Smooth muscle cell (in vitro differentiated cells): ENCODE data around the gene ACY1. TPM values are rescaled to one million over a fixed set of nuclear protein-coding genes. Genes with fewer than 3 reads are reported as not detected.

Experiments used
- DNase-seq: peaks from one replicate; lab custom pipeline; 2025; ENCODE audit not compliant: unreplicated experiment; lab: John Stamatoyannopoulos, UW
- H2AFZ ChIP-seq: fragments of 200-600 bp; sonication (generic); 2 replicates; pipeline ENCODE4 v1.6.0; 2016; ENCODE audit warnings: antibody characterized with exemption, low read depth, mild to moderate bottlenecking
- H3F3A ChIP-seq: fragments of 200-600 bp; sonication (generic); 2 replicates; pipeline ENCODE4 v1.6.0; 2017; ENCODE audit warnings: antibody characterized with exemption, low read depth
- H3K27ac ChIP-seq: fragments of 200-600 bp; sonication (generic); 2 replicates; pipeline ENCODE4 v1.5.1; 2016; ENCODE audit warnings: low read depth, mild to moderate bottlenecking
- H3K27me3 ChIP-seq: fragments of 200-600 bp; sonication (generic); 2 replicates; pipeline ENCODE4 v1.6.1; 2016; ENCODE audit warnings: low read depth, mild to moderate bottlenecking
- H3K36me3 ChIP-seq: fragments of 200-600 bp; sonication (generic); 2 replicates; pipeline ENCODE4 v1.5.1; 2016; ENCODE audit warnings: low read depth
- H3K4me1 ChIP-seq: fragments of 200-600 bp; sonication (generic); 2 replicates; pipeline ENCODE4 v1.5.1; 2016; ENCODE audit warnings: low read depth
- H3K4me2 ChIP-seq: fragments of 200-600 bp; sonication (generic); 2 replicates; pipeline ENCODE4 v1.6.0; 2016; ENCODE audit warnings: mild to moderate bottlenecking
- H3K4me3 ChIP-seq: fragments of 200-600 bp; sonication (generic); 2 replicates; pipeline ENCODE4 v1.5.1; 2016; ENCODE audit warnings: mild to moderate bottlenecking
- H3K79me2 ChIP-seq: fragments of 200-600 bp; sonication (generic); 2 replicates; pipeline ENCODE4 v1.6.0; 2016; ENCODE audit warnings: low read depth, mild to moderate bottlenecking
- H3K9ac ChIP-seq: fragments of 200-600 bp; sonication (generic); 2 replicates; pipeline ENCODE4 v1.6.0; 2016; ENCODE audit warnings: low read depth
- H3K9me3 ChIP-seq: fragments of 200-600 bp; sonication (generic); replicated peaks from 2 replicates; pipeline ENCODE4 v1.5.1; 2016; ENCODE audit warnings: low read depth
- H4K20me1 ChIP-seq: fragments of 200-600 bp; sonication (generic); 2 replicates; pipeline ENCODE4 v1.6.0; 2016; ENCODE audit warnings: low read depth
- CTCF ChIP-seq: fragments of 200-600 bp; sonication (generic); IDR thresholded peaks from 2 replicates; pipeline ENCODE4 v1.5.1; 2017; ENCODE audit warnings: borderline replicate concordance, mild to moderate bottlenecking, antibody characterized with exemption; ENCODE audit not compliant: insufficient read depth, poor library complexity, severe bottlenecking
- WGBS: methylation state at CpG from one replicate; pipeline ENCODE4 v1.1.7; 2016; ENCODE audit warnings: low lambda C conversion rate; 5-methylcytosine and 5-hydroxymethylcytosine counted together
- polyA plus RNA-seq: library from polyadenylated mRNA; unstranded; fragments of >200 nt; fragmentation: Nextera tagmentation; extraction: Ambion mirVana; gene quantifications from 2 replicates; pipeline ENCODE4 v1.2.1, GENCODE V29; 2016
- total RNA-seq: library from RNA; depleted of rRNA; stranded (reverse); fragments of >200 nt; gene quantifications from 2 replicates; pipeline ENCODE4 v1.2.3, GENCODE V29; 2014

ACY1 gene
- total and polyA plus RNA-seq, 2 experiments from 2014 or later: 33.8 to 39.6 TPM

- Histone ChIP-seq H3F3A (no peaks in the 10 kb centered on the region), H3K4me3 (peak within 1 kb of the TSS; percentile 65), H2AFZ (peak within 1 kb of the TSS; percentile 71), H3K36me3 (no peaks in the 10 kb centered on the region), H3K79me2 (peaks cover 24% of the 10 kb centered on the region), H3K9me3 (no peaks in the 10 kb centered on the region), H3K27me3 (no peaks in the 10 kb centered on the region), H3K4me1 (no peaks in the 10 kb centered on the region), H3K9ac (peak within 1 kb of the TSS; percentile 72), H3K27ac (peak within 1 kb of the TSS; percentile 56), H3K4me2 (peak within 1 kb of the TSS; percentile 91), H4K20me1 (no peaks in the 10 kb centered on the region)
- whole genome bisulfite sequencing: 3% methylated on average over 66 of the region's 67 CpGs
- DNase-seq: peak; percentile 100
- peak; percentile 100 for TF ChIP-seq CTCF
Observed at GRCh38 chr3:51941798-51942602, 41.3 kb upstream of the ACY1 start, which contains the start of the genes PARP3 and RRP9. PARP3 (plus strand) TSS chr3:51942363; CDS start chr3:51943356, 993 bp downstream. RRP9 (minus strand) TSS chr3:51941904; CDS start chr3:51941867, 37 bp downstream.

GRCh38 chr3:51942603-51943450, 40.5 kb upstream of the ACY1 start:
- Histone ChIP-seq H3K27ac (peak overlapping the region; percentile 56), H3K4me3 (peak overlapping the region; percentile 43), H3K4me2 (peak overlapping the region; percentile 82), H3F3A (no peaks in the 10 kb centered on the region), H3K9ac (peak overlapping the region; percentile 57), H3K4me1 (no peaks in the 10 kb centered on the region), H3K36me3 (no peaks in the 10 kb centered on the region), H3K9me3 (no peaks in the 10 kb centered on the region), H2AFZ (peak overlapping the region; percentile 71), H3K27me3 (no peaks in the 10 kb centered on the region), H3K79me2 (peaks cover 24% of the 10 kb centered on the region), H4K20me1 (no peaks in the 10 kb centered on the region)
- 70% methylated on average over 17 of the region's 17 CpGs for WGBS
- no peak for TF ChIP-seq CTCF
- no peak for DNase-seq

GRCh38 chr3:51943451-51944391, 39.6 kb upstream of the ACY1 start:
- H3K9ac ChIP-seq: no peak overlapping the region

More at GRCh38 chr3:51943451-51944391, 39.6 kb upstream of the ACY1 start:
- no peak overlapping the region for H3K4me2 ChIP-seq
- no peaks in the 10 kb centered on the region for H3K36me3 ChIP-seq
- no peak overlapping the region for H3K4me3 ChIP-seq
- no peaks in the 10 kb centered on the region for H3F3A ChIP-seq
- no peak for DNase-seq
- H3K27me3 ChIP-seq: no peaks in the 10 kb centered on the region
- H4K20me1 ChIP-seq: no peaks in the 10 kb centered on the region
- 97% methylated on average over 19 of the region's 21 CpGs for WGBS
- TF ChIP-seq CTCF: no peak
- peaks cover 24% of the 10 kb centered on the region for H3K79me2 ChIP-seq
- no peaks in the 10 kb centered on the region for H3K9me3 ChIP-seq
- H2AFZ ChIP-seq: no peak overlapping the region
- no peak overlapping the region for H3K27ac ChIP-seq
- H3K4me1 ChIP-seq: no peaks in the 10 kb centered on the region
